Thyroid gland (tissue), 4 donors: ENCODE results near the gene GABPB2. TPM values are rescaled to one million over a fixed set of nuclear protein-coding genes. Genes with fewer than 3 reads are reported as not detected.
A peak's percentile ranks its signal among the peaks of the same experiment; 100 is the strongest.

Experiments used
- DNase-seq, 2 donors: peaks; one replicate each; pipeline ENCODE4 v3.0.0-alpha.2; 2019
- H3K27ac ChIP-seq, 3 donors: fragments of 200-600 bp; sonication (generic); 1 replicate in 2 of 3; 2 replicates in 1 of 3; pipeline ENCODE4 v1.5.1; 2016 to 2019; ENCODE audit warnings: mild to moderate bottlenecking in 1 of 3, moderate library complexity in 1 of 3
- H3K27me3 ChIP-seq: fragments of 200-600 bp; sonication (generic); one replicate; pipeline ENCODE4 v1.5.1; 2019
- H3K36me3 ChIP-seq, 2 donors: fragments of 200-600 bp; sonication (generic); one replicate each; pipeline ENCODE4 v1.5.1; 2016 to 2019
- H3K4me1 ChIP-seq, 2 donors: fragments of 200-600 bp; sonication (generic); one replicate each; pipeline ENCODE4 v1.5.1; 2017 to 2019
- H3K4me3 ChIP-seq, 3 donors: fragments of 200-600 bp; sonication (generic); replicated peaks in 1 of 3; 1 replicate in 2 of 3; 2 replicates in 1 of 3; pipeline ENCODE4 v1.5.1; 2016; ENCODE audit warnings: mild to moderate bottlenecking in 1 of 3
- H3K9me3 ChIP-seq: fragments of 200-600 bp; sonication (generic); one replicate; pipeline ENCODE4 v1.5.1; 2017
- POLR2A ChIP-seq, 2 donors: fragments of 450-650 bp; IDR thresholded peaks; one replicate each; pipeline ENCODE4 v1.6.1; 2017; ENCODE audit warnings: antibody characterized with exemption in 2 of 2, mild to moderate bottlenecking in 2 of 2, moderate library complexity in 1 of 2
- WGBS, 2 donors: methylation state at CpG; one replicate each; pipeline ENCODE4 v1.1.5; 2017; 5-methylcytosine and 5-hydroxymethylcytosine counted together
- intact Hi-C: fragments of 100-400 bp; cut with DNase I; formaldehyde crosslinking; loops from one replicate; pipeline ENCODE4 v1.15.1; 2023
- total RNA-seq, 4 donors: library from RNA; depleted of rRNA; stranded (reverse); fragments of >200 nt; gene quantifications; one replicate each; pipeline ENCODE4 v1.2.3, GENCODE V29; 2016
- TF ChIP-seq, protein P1 (sequence below), 6 experiments: fragments of 200-600 bp in 3 of 6; fragments of 450-650 bp in 3 of 6; sonication (generic) in 3 of 6; IDR thresholded peaks; one replicate each; pipeline ENCODE4 v1.5.1; 2016 to 2019; ENCODE audit warnings: antibody characterized with exemption in 6 of 6, mild to moderate bottlenecking in 2 of 6, inconsistent platforms in 1 of 6, moderate library complexity in 1 of 6

Gene GABPB2
- total RNA-seq, 4 donors from 2014 or later = 14.9 to 22.2 (median 18.3) TPM

DNA sequence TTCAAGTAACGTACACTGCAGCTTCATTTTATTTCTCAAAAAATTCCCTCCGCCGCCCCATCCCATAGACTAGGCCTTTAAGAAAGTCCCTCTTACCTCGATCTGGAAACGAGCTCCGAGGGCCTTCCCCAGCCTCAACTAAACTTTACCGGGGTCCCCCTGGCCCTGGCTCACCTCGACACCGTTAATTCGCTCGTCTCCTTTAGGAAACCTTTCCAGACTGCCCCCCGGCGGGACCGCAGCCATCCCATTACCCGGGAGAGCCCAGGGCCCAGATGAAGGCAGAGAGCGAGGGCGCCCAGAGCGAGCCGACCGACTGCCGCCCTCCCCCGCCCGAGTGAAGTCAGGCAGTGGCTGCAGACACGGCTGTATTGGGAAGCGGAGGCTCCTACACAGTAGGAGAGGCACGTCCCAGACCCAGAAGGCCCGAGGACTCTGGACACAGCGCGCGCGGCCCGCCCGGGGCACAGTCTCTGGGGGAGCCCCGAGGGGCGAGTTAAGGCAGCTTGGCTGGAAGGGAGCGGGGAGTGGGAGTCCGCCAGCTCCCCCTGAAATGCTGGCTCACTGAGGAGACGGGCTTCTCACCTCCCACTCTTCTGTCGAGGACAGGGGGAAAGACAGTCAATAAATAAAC is 61.3 kb downstream of the GABPB2 start:
- TF ChIP-seq, protein P1, sequence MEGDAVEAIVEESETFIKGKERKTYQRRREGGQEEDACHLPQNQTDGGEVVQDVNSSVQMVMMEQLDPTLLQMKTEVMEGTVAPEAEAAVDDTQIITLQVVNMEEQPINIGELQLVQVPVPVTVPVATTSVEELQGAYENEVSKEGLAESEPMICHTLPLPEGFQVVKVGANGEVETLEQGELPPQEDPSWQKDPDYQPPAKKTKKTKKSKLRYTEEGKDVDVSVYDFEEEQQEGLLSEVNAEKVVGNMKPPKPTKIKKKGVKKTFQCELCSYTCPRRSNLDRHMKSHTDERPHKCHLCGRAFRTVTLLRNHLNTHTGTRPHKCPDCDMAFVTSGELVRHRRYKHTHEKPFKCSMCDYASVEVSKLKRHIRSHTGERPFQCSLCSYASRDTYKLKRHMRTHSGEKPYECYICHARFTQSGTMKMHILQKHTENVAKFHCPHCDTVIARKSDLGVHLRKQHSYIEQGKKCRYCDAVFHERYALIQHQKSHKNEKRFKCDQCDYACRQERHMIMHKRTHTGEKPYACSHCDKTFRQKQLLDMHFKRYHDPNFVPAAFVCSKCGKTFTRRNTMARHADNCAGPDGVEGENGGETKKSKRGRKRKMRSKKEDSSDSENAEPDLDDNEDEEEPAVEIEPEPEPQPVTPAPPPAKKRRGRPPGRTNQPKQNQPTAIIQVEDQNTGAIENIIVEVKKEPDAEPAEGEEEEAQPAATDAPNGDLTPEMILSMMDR (IDR thresholded peaks at IDR 0.05) = no peak
- TF ChIP-seq POLR2A (IDR thresholded peaks at IDR 0.05) = no peak
- Histone ChIP-seq H3K9me3 (no peaks in the 10 kb centered on the region), H3K27ac (peak overlapping the region in 1 of 3 donors; percentile 27), H3K36me3 (no peaks in the 10 kb centered on the region), H3K4me3 (peak overlapping the region in 2 of 3 donors; percentile 6 to 27), H3K27me3 (no peaks in the 10 kb centered on the region), H3K4me1 (peaks cover 7 to 10% of the 10 kb centered on the region in 2 donors)
- DNase-seq = peak; percentile 27 to 36
- intact Hi-C loops = no loop called here
- 37 to 46% methylated on average over 19 to 34 of the region's 39 CpGs for WGBS, 2 donors

GRCh38 chr1:151132335-151133017 is 61.9 kb downstream of the GABPB2 start:
- no peak for TF ChIP-seq POLR2A (IDR thresholded peaks at IDR 0.05)
- TF ChIP-seq, protein P1 (IDR thresholded peaks at IDR 0.05) = no peak
- DNase-seq = peak in 1 of 2 donors; percentile 8
- Histone ChIP-seq H3K4me3 (peak overlapping the region in 1 of 3 donors; percentile 27), H3K4me1 (peaks cover 7 to 10% of the 10 kb centered on the region in 2 donors), H3K27ac (no peak overlapping the region), H3K27me3 (no peaks in the 10 kb centered on the region), H3K36me3 (no peaks in the 10 kb centered on the region), H3K9me3 (no peaks in the 10 kb centered on the region)
- intact Hi-C loops = no loop called here
- 43 to 70% methylated on average over 22 to 26 of the region's 74 CpGs for WGBS, 2 donors

DNA sequence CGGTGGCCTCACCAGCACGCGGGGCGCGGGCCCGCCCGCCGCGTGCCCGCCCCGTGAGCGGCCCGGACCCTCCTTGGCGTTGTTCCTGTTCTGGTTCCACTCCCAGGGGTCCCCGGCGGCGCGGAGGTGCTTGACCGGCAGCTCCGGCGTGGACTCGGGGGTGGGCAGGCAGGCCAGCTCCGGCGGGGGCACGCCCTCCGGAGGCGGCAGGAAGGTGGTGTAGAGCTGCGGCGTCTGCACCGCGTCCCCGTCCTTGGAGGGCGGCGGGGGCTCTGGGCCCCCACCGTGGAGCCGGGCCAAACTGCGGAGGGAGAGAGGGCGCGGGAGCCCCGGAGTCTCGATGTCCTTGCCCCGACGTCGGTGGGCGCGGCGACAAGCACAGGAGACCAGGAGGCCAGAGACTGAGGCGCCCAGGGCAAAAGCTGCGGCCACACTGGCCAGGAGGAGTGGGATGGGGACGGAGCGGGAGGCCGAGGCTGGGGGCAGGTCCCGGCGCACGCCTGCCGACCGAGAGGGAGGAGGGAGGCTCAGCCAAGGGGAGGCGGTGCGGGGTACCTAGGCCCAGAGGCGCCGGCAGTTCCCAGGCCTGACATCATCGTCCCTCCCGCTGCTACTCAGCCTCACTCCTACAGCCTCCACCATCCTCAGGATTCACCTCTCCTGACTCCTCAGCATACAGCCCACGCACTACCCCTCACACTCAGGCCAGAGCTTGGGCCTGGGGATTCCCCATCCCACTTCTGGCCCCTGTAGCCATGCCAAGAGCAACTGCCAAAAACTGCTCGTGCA is 62.7 kb downstream of the GABPB2 start:
- Histone ChIP-seq H3K4me3 (peak overlapping the region in 1 of 3 donors; percentile 27), H3K36me3 (no peaks in the 10 kb centered on the region), H3K4me1 (peaks cover 7 to 10% of the 10 kb centered on the region in 2 donors), H3K9me3 (no peaks in the 10 kb centered on the region), H3K27me3 (no peaks in the 10 kb centered on the region), H3K27ac (no peak overlapping the region)
- TF ChIP-seq POLR2A (IDR thresholded peaks at IDR 0.05) = no peak
- TF ChIP-seq, protein P1 (IDR thresholded peaks at IDR 0.05) = no peak
- intact Hi-C loops = no loop called here
- 60 to 81% methylated on average over 22 to 31 of the region's 65 CpGs for WGBS, 2 donors
- DNase-seq = no peak

DNA sequence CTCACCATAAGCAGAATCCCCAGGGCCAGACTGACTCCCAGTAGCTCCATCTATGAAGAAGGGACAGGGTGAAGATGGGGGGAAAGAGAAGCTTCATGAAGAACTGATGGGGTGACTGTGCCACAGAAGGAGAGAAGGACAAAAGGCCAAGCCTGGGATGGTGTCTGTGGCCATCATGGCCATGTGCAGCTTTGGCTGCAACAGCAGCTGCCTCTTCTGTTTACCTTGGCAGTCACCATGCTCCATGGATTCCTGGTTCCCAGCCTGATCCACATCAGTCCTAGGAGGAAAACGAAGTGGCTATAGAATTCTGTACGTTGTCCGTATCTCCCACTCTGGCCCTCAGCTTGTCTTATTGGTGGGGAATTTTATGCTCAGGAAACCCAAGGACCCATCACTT is 63.8 kb downstream of the GABPB2 start:
- Histone ChIP-seq H3K4me3 (no peak overlapping the region), H3K4me1 (peaks cover 7 to 10% of the 10 kb centered on the region in 2 donors), H3K9me3 (no peaks in the 10 kb centered on the region), H3K27ac (no peak overlapping the region), H3K27me3 (no peaks in the 10 kb centered on the region), H3K36me3 (no peaks in the 10 kb centered on the region)
- DNase-seq = no peak
- WGBS, 2 donors = 88 to 90% methylated on average over 2 to 3 of the region's 3 CpGs
- intact Hi-C loops = no loop called here
- TF ChIP-seq POLR2A (IDR thresholded peaks at IDR 0.05) = no peak
- TF ChIP-seq, protein P1 (IDR thresholded peaks at IDR 0.05) = no peak
